ENCODE data around the gene ADAMTS13. TPM values are rescaled to one million over a fixed set of nuclear protein-coding genes. Genes with fewer than 3 reads are reported as not detected.

The ADAMTS13 gene
- total and polyA plus RNA-seq, 9 of the 15 experiments (the other 6 are each of a cell fraction or from before 2014, with no cell fraction given) = 0.03 to 0.20 (median 0.04) TPM; not detected in 4

DNA sequence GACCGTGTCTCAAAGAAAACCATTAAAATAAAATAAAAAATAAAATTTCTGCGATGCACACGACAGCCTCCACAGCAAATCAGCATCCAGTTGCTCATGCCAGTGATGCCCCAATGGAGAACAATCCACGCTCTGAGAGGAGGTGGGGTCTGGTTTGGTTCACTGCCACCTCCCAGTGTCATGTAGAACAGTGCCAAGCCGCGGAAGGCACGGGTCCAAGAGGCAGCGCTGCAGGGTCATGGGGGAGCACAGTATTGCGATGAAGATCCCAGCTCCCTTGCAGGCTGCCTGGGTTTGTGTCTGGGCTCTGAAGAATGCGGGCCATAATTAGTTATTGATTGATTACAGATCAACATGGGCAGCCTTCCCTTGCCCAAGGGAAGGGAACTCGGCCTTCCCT, 31.5 kb downstream of the ADAMTS13 start:
- Histone ChIP-seq H3K4me2 (ENCODE audit: insufficient read depth, low read length) (no peak overlapping the region), H3K9me3 (replicated peaks; ENCODE audit: control insufficient read depth, insufficient read depth, low read depth, low read length) (no peaks in the 10 kb centered on the region), H3K36me3 (ENCODE audit: control insufficient read depth, insufficient read depth, low read length) (no peaks in the 10 kb centered on the region), H3K27ac (ENCODE audit: extremely low read depth, low read depth, low read length) (no peak overlapping the region), H2AFZ (ENCODE audit: low read depth, low read length) (no peak overlapping the region), H4K20me1 (replicated peaks; ENCODE audit: control insufficient read depth, insufficient read depth, low read length) (peaks cover 11% of the 10 kb centered on the region; the same call in 1 of the 2 replicates), H3K9ac (ENCODE audit: insufficient read depth in 1 of 2, low read depth in 2 of 2, low read length in 2 of 2) (no peak overlapping the region), H3K27me3 (ENCODE audit: control insufficient read depth in 2 of 2, insufficient read depth in 2 of 2, low read length in 2 of 2) (peaks cover 26 to 71% of the 10 kb centered on the region in 2 experiments; a peak in 4 of 5 replicates), H3K4me3 (no peak overlapping the region), H3K4me1 (replicated peaks in 1 of 2; ENCODE audit: control insufficient read depth in 2 of 2, insufficient read depth in 2 of 2, low read length in 2 of 2) (peaks cover 0 to 27% of the 10 kb centered on the region in 2 experiments; a peak in 2 of 5 replicates), H3K79me2 (ENCODE audit: control insufficient read depth, insufficient read depth, low read length) (no peaks in the 10 kb centered on the region), H3K9me1 (ENCODE audit: control insufficient read depth, insufficient read depth, low read length) (peaks cover 9% of the 10 kb centered on the region)
- intact Hi-C loops (cut with micrococcal nuclease) = no loop called here
- POLR2A ChIA-PET = no interaction called here
- TF ChIP-seq, protein P1, sequence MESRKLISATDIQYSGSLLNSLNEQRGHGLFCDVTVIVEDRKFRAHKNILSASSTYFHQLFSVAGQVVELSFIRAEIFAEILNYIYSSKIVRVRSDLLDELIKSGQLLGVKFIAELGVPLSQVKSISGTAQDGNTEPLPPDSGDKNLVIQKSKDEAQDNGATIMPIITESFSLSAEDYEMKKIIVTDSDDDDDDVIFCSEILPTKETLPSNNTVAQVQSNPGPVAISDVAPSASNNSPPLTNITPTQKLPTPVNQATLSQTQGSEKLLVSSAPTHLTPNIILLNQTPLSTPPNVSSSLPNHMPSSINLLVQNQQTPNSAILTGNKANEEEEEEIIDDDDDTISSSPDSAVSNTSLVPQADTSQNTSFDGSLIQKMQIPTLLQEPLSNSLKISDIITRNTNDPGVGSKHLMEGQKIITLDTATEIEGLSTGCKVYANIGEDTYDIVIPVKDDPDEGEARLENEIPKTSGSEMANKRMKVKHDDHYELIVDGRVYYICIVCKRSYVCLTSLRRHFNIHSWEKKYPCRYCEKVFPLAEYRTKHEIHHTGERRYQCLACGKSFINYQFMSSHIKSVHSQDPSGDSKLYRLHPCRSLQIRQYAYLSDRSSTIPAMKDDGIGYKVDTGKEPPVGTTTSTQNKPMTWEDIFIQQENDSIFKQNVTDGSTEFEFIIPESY (CRISPR knock-in tag; IDR thresholded peaks at IDR 0.05) = no peak
- TF ChIP-seq CBFA2T3 (IDR thresholded peaks at IDR 0.05) = no peak
- TF ChIP-seq, protein P2, sequence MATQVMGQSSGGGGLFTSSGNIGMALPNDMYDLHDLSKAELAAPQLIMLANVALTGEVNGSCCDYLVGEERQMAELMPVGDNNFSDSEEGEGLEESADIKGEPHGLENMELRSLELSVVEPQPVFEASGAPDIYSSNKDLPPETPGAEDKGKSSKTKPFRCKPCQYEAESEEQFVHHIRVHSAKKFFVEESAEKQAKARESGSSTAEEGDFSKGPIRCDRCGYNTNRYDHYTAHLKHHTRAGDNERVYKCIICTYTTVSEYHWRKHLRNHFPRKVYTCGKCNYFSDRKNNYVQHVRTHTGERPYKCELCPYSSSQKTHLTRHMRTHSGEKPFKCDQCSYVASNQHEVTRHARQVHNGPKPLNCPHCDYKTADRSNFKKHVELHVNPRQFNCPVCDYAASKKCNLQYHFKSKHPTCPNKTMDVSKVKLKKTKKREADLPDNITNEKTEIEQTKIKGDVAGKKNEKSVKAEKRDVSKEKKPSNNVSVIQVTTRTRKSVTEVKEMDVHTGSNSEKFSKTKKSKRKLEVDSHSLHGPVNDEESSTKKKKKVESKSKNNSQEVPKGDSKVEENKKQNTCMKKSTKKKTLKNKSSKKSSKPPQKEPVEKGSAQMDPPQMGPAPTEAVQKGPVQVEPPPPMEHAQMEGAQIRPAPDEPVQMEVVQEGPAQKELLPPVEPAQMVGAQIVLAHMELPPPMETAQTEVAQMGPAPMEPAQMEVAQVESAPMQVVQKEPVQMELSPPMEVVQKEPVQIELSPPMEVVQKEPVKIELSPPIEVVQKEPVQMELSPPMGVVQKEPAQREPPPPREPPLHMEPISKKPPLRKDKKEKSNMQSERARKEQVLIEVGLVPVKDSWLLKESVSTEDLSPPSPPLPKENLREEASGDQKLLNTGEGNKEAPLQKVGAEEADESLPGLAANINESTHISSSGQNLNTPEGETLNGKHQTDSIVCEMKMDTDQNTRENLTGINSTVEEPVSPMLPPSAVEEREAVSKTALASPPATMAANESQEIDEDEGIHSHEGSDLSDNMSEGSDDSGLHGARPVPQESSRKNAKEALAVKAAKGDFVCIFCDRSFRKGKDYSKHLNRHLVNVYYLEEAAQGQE (IDR thresholded peaks at IDR 0.05; ENCODE audit: borderline replicate concordance) = no peak
- TF ChIP-seq, protein P2 (CRISPR knock-in tag; IDR thresholded peaks at IDR 0.05; ENCODE audit: low read depth) = no peak
- TF ChIP-seq BACH1 (tag; IDR thresholded peaks at IDR 0.05) = no peak
- no peak for TF ChIP-seq DIDO1 (tag; IDR thresholded peaks at IDR 0.05; ENCODE audit: low read depth)
- no peak for TF ChIP-seq LCOR (CRISPR knock-in tag; IDR thresholded peaks at IDR 0.05)
- TF ChIP-seq SMAD2 (IDR thresholded peaks at IDR 0.05; ENCODE audit: low read depth, low read length) = no peak
- TF ChIP-seq, protein P3, sequence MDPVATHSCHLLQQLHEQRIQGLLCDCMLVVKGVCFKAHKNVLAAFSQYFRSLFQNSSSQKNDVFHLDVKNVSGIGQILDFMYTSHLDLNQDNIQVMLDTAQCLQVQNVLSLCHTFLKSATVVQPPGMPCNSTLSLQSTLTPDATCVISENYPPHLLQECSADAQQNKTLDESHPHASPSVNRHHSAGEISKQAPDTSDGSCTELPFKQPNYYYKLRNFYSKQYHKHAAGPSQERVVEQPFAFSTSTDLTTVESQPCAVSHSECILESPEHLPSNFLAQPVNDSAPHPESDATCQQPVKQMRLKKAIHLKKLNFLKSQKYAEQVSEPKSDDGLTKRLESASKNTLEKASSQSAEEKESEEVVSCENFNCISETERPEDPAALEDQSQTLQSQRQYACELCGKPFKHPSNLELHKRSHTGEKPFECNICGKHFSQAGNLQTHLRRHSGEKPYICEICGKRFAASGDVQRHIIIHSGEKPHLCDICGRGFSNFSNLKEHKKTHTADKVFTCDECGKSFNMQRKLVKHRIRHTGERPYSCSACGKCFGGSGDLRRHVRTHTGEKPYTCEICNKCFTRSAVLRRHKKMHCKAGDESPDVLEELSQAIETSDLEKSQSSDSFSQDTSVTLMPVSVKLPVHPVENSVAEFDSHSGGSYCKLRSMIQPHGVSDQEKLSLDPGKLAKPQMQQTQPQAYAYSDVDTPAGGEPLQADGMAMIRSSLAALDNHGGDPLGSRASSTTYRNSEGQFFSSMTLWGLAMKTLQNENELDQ (CRISPR knock-in tag; IDR thresholded peaks at IDR 0.05; ENCODE audit: borderline replicate concordance) = no peak
- in situ Hi-C loops (cut with MboI) = no loop called here
- DNase-seq (ENCODE audit: extremely low read depth in 1 of 4, low spot score in 3 of 4) (no peak), ATAC-seq (no peak), FAIRE-seq (no peak)
- WGBS (ENCODE audit: insufficient coverage, low coverage, missing lambda C conversion rate) = 13% methylated on average over 11 of the region's 11 CpGs
- CTCF ChIA-PET (ENCODE audit: low intra/inter-chr PET ratio) = no interaction called here
- no TSS peak for BruUV-seq (replicated peaks)
